Activated naive CD4-positive, alpha-beta T cell treated with anti-CD3 and anti-CD28 coated beads for 36 hours (primary cell): ENCODE measurements around the gene NLRP8. TPM values are rescaled to one million over a fixed set of nuclear protein-coding genes. Genes with fewer than 3 reads are reported as not detected.
"Not testable (repeated sequence)": the region's sequence is repeated elsewhere in the genome, so short reads cannot be mapped to it uniquely, and the experiment has no call there.

Experiments used
- CTCF ChIA-PET: fragments of 350-600 bp; sonication (Branson Sonifier 250); formaldehyde crosslinking; loops from one replicate; lab custom pipeline; 2021; ENCODE audit warnings: antibody characterized with exemption; lab: Charles Lee
- DNase-seq: peaks from one replicate; pipeline ENCODE4 v3.0.0-alpha.2; 2020
- H3K27ac Mint-ChIP-seq: one replicate; pipeline ENCODE4 v1.8.0; 2021; ENCODE audit warnings: mild to moderate bottlenecking, mixed read lengths
- H3K27me3 Mint-ChIP-seq: one replicate; pipeline ENCODE4 v1.8.0; 2021; ENCODE audit warnings: low read depth, mixed read lengths
- H3K36me3 Mint-ChIP-seq: one replicate; pipeline ENCODE4 v1.8.0; 2021; ENCODE audit warnings: low read depth, mixed read lengths
- H3K4me1 Mint-ChIP-seq: one replicate; pipeline ENCODE4 v1.8.0; 2021; ENCODE audit warnings: low read depth, mixed read lengths
- H3K4me3 Mint-ChIP-seq: one replicate; pipeline ENCODE4 v1.8.0; 2021; ENCODE audit warnings: mild to moderate bottlenecking, moderate library complexity, mixed read lengths
- H3K9me3 Mint-ChIP-seq: one replicate; pipeline ENCODE4 v1.8.0; 2021; ENCODE audit warnings: mixed read lengths
- intact Hi-C: fragments of 100-400 bp; cut with micrococcal nuclease; formaldehyde crosslinking; loops from one replicate; pipeline ENCODE4 v1.15.1; 2023
- total RNA-seq, 2 experiments: library from RNA; stranded (reverse); gene quantifications; one replicate each; pipeline ENCODE4 v1.2.3, GENCODE V29; 2021

The NLRP8 gene
- total RNA-seq, 2 experiments from 2014 or later, result not detected

DNA sequence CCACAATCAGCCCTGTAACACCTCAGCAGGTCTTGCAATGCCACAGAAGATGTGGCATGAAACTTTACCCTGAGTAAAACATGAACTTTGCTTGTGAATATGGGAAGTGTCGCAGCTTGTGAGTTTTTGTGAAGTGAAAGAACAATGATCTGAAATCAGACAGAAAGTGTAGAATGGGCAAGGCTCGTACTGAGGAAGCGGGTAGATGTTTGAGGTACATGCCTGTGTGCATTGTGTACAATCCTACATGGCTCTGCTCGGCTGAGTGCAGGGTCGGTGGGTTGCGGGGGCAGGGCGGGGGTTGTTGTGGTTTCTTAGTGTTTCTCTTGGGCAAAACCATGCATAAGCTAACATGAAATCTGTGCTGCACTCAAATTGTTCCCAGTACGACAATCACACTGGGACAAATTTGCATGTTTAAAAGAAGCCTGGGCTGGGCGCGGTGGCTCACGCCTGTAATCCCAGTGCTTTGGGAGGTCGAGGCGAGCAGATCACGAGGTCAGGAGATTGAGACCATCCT, 16.6 kb upstream of the NLRP8 start:
- Mint-ChIP-seq H3K9me3 (peaks cover 15% of the 10 kb centered on the region), H3K27me3 (peaks cover 2% of the 10 kb centered on the region), H3K27ac (no peak overlapping the region), H3K4me3 (no peak overlapping the region), H3K36me3 (no peaks in the 10 kb centered on the region), H3K4me1 (no peaks in the 10 kb centered on the region)
- CTCF ChIA-PET, result no interaction called here
- intact Hi-C loops, result no loop called here
- DNase-seq, result no peak

DNA sequence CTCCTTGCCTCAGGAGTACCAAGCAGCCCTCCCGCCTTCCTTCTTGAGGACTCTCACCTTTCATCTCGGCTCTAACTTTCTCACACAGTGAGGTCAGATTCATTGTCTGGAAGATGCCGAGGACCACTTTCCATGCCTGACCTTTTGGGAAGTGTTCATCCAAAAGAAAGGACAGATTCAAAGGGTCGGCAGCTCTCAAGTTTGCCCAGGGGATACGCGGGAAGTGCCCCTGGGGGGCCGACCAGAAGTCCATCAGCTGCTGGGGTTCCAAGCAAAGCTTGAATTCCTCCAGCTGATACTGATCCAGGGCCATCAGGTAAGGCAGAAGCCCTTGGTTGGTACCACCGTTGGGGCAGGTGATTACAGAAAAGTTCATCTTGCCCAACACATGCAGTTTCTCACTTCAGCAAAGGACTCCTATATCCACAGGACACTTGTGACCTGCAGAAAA, 15.7 kb upstream of the NLRP8 start, which contains the start of gene NLRP13:
Gene NLRP13, minus strand, starts transcription at position 401 of the 451 bp plus-strand sequence. Its CDS starts 25 bp downstream, at position 376.
- Mint-ChIP-seq H3K36me3 (no peaks in the 10 kb centered on the region), H3K4me3 (no peak within 1 kb of the TSS), H3K4me1 (no peaks in the 10 kb centered on the region), H3K27me3 (peaks cover 2% of the 10 kb centered on the region), H3K27ac (no peak within 1 kb of the TSS), H3K9me3 (peaks cover 15% of the 10 kb centered on the region)
- intact Hi-C loops, result no loop called here
- DNase-seq, result no peak
- CTCF ChIA-PET, result no interaction called here

DNA sequence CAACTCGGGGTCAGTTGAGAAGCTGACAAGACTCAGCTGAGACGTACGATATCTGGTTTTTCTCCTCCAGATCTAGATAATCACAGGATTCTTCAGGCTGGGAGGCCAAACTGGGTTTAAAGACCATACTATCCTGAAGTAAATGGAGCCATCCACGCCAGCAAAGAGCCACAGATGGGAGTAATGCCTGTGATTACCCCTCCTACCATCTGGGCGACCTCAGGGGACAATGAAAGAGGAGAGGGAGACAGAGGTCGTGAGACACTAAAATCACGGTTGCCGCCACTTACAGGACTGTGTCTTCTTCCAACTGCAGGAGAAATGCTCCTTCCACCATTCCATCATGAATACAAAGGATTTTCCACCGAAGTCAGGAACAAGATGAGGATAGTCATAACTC, 12.4 kb upstream of the NLRP8 start:
- Mint-ChIP-seq H3K9me3 (peaks cover 27% of the 10 kb centered on the region), H3K27ac (no peak overlapping the region), H3K36me3 (peaks cover 2% of the 10 kb centered on the region), H3K4me3 (no peak overlapping the region), H3K4me1 (no peaks in the 10 kb centered on the region), H3K27me3 (no peaks in the 10 kb centered on the region)
- DNase-seq, result no peak
- CTCF ChIA-PET, result no interaction called here
- intact Hi-C loops, result no loop called here

DNA sequence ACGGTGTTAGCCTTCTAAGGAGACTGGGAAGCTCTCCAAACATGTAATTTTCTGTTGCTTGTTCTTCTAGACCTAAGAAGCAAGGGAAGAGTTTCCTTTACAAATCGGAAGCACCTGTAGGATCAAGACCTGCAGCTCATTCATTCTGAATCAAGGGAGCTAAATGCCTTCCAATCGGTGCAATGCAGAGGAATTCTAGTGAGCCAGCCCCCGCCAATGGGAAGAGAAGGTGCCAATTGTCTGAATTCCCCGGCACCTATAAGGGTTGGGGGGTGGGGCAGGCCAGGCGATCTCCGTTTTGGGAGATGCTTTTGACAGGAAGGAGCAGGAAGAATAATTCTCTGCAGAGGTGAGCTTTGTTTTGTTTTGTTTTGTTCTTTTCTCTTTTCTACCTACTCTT, 8.4 kb upstream of the NLRP8 start:
- DNase-seq, result no peak
- CTCF ChIA-PET, result interaction anchor here (0.6 kb wide), 2 partner anchors 313 to 1223 kb away, joined by 3 to 4 read pairs; no protein-coding TSS in a partner anchor

DNA sequence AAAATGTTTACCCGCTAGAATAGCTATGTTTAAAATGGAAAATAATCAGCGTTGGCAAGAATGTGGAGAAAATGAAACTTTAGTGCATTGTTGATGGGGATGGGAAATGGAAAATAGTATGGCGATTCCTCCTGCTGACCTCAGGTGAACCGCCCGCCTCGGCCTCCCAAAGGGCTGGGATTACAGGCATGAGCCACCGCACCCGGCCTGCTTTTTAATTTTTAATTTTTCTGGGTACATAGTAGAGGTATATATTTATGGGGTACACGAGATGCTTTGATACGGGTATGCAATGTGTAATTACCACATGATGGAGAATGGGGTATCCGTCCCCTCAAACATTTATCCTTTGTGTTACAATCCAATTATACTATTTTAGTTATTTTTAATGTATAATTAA, 7.3 kb upstream of the NLRP8 start:
- Mint-ChIP-seq H3K9me3 (peaks cover 17% of the 10 kb centered on the region), H3K27me3 (no peaks in the 10 kb centered on the region), H3K4me1 (no peaks in the 10 kb centered on the region), H3K4me3 (no peak overlapping the region), H3K36me3 (peaks cover 2% of the 10 kb centered on the region), H3K27ac (no peak overlapping the region)
- intact Hi-C loops, result no loop called here
- DNase-seq, result no peak
- CTCF ChIA-PET, result no interaction called here

More for the DNA sequence above, 8.4 kb upstream of the NLRP8 start:
- Mint-ChIP-seq H3K4me1 (no peaks in the 10 kb centered on the region), H3K9me3 (peaks cover 23% of the 10 kb centered on the region), H3K27me3 (no peaks in the 10 kb centered on the region), H3K4me3 (no peak overlapping the region), H3K27ac (no peak overlapping the region), H3K36me3 (peaks cover 2% of the 10 kb centered on the region)
- intact Hi-C loops, result no loop called here

DNA sequence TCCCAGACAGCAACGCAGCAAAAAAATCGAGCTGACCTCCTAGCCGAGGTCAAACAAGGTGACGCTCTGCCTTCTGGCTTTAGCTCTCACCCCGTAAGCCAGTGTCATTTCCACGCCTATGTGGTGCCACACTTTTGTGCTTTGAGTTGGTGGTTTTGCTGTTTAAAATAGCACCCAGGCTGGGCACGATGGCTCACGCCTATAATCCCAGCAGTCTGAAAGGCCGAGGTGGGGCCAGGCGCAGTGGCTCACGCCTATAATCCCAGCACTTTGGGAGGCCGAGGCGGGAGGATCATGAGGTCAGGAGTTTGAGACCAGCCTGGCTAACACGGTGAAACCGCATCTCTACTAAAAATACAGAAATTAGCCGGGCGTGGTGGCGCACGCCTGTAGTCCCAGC, 2.9 kb downstream of the NLRP8 start:
- not testable (repeated sequence) for H3K27ac Mint-ChIP-seq, H3K4me3 Mint-ChIP-seq

DNA sequence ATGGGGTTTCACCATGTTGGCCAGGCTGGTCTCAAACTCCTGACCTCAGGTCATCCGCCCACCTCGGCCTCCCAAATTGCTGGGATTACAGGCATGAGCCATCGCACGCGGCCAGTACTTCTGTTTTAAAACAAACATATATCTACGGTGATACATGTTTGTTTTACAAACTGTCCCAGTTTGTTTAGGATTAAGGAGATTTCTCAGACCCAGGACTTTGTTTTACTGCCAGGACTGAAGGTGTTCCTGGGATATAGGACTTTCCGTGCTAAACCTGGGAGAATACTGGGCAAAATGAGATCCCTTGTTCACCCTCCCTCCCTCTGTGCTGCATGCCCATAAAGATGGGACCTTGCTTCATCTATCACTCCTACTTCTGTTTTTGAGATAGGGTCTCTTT, 8.8 kb downstream of the NLRP8 start:
- no peaks in the 10 kb centered on the region for H3K36me3 Mint-ChIP-seq
- CTCF ChIA-PET, result no interaction called here
- peaks cover 3% of the 10 kb centered on the region for H3K9me3 Mint-ChIP-seq
- H3K27ac Mint-ChIP-seq, result no peak overlapping the region
- no peak for DNase-seq
- intact Hi-C loops, result no loop called here
- H3K4me1 Mint-ChIP-seq, result no peaks in the 10 kb centered on the region
- no peaks in the 10 kb centered on the region for H3K27me3 Mint-ChIP-seq
- H3K4me3 Mint-ChIP-seq, result no peak overlapping the region

More for the DNA sequence above, 2.9 kb downstream of the NLRP8 start:
- DNase-seq, H3K4me1 Mint-ChIP-seq, H3K36me3 Mint-ChIP-seq, H3K27me3 Mint-ChIP-seq, CTCF ChIA-PET, intact Hi-C loops: not testable (repeated sequence)
- H3K9me3 Mint-ChIP-seq, result peaks cover 14% of the 10 kb centered on the region

DNA sequence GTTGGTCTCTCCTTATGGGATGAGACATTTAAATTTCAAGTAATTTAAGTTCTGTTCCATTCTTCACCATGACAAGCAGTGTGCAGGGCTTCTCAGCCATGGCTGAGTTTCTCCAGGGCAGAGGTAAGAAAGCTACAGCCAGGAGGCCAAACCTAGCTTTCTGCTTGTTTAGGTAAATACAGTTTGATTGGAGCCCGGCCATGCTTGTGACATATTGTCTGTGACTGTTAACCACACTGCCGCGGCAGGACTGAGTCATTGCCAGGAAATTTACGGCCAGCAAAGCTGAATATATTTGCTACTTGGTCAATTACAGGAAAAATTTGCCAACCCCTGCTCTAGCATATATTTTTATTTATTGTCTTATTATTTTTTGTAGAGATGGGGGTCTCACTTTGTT, 10.7 kb downstream of the NLRP8 start:
- no peaks in the 10 kb centered on the region for H3K27me3 Mint-ChIP-seq
- intact Hi-C loops, result no loop called here
- H3K4me3 Mint-ChIP-seq, result no peak overlapping the region
- no peaks in the 10 kb centered on the region for H3K4me1 Mint-ChIP-seq
- peaks cover 3% of the 10 kb centered on the region for H3K9me3 Mint-ChIP-seq
- H3K36me3 Mint-ChIP-seq, result no peaks in the 10 kb centered on the region
- H3K27ac Mint-ChIP-seq, result no peak overlapping the region
- CTCF ChIA-PET, result no interaction called here
- DNase-seq, result no peak

DNA sequence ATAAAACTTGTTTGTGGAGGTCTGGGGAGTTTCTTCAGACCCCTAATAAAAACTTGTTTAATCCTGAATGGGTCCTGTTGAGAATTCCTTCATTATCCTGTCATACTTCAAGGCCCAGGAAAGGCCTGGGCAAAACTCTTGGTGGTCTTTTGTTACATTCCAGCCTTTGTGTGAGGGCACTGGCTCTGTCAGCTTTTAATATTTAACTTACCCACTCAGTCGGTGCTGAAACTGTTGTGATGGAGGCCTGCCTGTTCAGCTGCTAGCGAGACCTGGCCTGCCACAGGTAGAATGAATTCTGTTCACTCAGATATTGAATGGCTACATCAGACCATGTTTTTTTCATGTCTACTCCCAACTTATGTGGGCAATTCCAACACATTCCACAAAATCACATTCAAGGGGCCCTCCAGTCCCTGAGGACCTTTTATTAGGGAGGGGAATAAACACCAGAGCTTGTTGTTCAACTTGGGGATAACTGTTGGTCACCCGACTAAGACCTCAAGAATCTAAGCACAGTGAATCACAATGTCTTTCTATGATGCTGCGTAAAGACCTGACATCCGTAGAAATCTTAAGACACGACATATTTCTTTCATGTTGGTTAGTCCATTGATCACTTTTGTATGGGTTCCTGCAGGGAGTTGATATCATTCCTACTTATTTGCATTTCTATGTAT, 12.5 kb downstream of the NLRP8 start:
- intact Hi-C loops, result no loop called here
- H3K36me3 Mint-ChIP-seq, result no peaks in the 10 kb centered on the region
- no peak overlapping the region for H3K27ac Mint-ChIP-seq
- no peaks in the 10 kb centered on the region for H3K27me3 Mint-ChIP-seq
- H3K4me3 Mint-ChIP-seq, result no peak overlapping the region
- DNase-seq, result no peak
- no peaks in the 10 kb centered on the region for H3K9me3 Mint-ChIP-seq
- CTCF ChIA-PET, result no interaction called here
- no peaks in the 10 kb centered on the region for H3K4me1 Mint-ChIP-seq

DNA sequence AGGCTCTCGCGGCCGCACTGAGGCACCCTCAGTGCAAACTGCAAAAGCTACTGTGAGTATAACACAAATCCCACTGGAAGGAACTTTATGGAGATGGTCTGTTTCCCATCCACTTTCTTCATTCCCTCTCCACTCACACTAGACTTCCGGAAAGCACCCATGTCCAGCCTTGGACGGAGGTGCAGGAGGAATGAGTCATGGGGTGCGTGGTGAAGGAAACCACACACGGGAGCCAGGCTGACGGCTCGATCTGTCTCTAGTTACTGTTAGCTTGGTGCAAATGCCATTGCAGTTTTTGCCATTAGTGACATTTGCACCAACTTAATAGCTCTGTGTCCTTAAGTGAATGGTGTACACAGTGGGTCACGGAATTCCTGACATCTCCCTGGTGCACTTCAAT, 14.6 kb downstream of the NLRP8 start:
- no peak for DNase-seq
- H3K36me3 Mint-ChIP-seq, result no peaks in the 10 kb centered on the region
- CTCF ChIA-PET, result no interaction called here
- H3K27ac Mint-ChIP-seq, result no peak overlapping the region
- peaks cover 2% of the 10 kb centered on the region for H3K9me3 Mint-ChIP-seq
- H3K4me3 Mint-ChIP-seq, result no peak overlapping the region
- H3K27me3 Mint-ChIP-seq, result no peaks in the 10 kb centered on the region
- no peaks in the 10 kb centered on the region for H3K4me1 Mint-ChIP-seq
- intact Hi-C loops, result no loop called here

DNA sequence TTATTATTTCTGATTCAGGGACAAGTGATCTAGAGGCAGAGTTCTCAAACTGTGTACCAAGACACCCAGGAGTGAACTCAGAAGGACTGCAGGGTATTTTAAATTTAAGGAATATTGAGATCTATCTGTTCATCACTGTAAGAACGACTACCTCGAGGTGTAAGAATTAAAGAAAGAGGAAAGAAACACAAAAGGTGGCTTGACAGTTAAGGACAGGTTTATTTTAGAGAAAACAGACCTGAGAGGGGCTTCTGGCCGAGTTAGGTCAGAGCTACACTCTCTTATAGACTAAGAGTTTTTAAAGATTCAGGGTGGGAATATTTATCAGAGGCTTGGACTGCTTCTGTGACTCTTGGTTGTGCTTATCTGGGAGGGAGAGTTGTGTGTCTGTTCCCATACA, 26.4 kb downstream of the NLRP8 start:
- peaks cover 8% of the 10 kb centered on the region for H3K27me3 Mint-ChIP-seq
- no peaks in the 10 kb centered on the region for H3K4me1 Mint-ChIP-seq
- H3K36me3 Mint-ChIP-seq, result no peaks in the 10 kb centered on the region
- intact Hi-C loops, result no loop called here
- CTCF ChIA-PET, result no interaction called here
- H3K9me3 Mint-ChIP-seq, result peaks cover 14% of the 10 kb centered on the region
- H3K27ac Mint-ChIP-seq, result no peak overlapping the region
- no peak overlapping the region for H3K4me3 Mint-ChIP-seq
- DNase-seq, result no peak

DNA sequence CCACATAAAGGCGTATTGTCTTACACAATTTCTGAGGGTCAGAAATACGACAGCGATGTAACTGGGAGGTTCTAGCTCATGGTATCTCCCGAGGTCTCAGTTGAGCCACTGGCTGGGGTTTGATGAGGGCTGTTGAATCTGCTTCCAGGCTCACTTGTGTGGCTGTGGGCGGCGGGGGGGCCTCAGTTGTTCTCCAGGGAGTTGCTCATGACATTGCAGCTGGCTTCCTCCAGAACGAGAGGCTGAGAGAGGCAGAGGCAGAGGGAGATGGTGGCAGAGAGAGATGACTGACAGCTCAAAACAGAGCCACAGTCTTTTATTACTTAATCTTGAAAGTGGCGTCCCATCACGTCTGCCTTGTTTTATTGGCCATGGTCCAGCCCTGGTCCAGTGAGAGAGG, 32.8 kb downstream of the NLRP8 start:
- Mint-ChIP-seq H3K27ac (no peak overlapping the region), H3K4me1 (no peaks in the 10 kb centered on the region), H3K36me3 (no peaks in the 10 kb centered on the region), H3K27me3 (peaks cover 3% of the 10 kb centered on the region), H3K9me3 (peaks cover 11% of the 10 kb centered on the region), H3K4me3 (no peak overlapping the region)
- intact Hi-C loops, result no loop called here
- CTCF ChIA-PET, result no interaction called here
- no peak for DNase-seq

DNA sequence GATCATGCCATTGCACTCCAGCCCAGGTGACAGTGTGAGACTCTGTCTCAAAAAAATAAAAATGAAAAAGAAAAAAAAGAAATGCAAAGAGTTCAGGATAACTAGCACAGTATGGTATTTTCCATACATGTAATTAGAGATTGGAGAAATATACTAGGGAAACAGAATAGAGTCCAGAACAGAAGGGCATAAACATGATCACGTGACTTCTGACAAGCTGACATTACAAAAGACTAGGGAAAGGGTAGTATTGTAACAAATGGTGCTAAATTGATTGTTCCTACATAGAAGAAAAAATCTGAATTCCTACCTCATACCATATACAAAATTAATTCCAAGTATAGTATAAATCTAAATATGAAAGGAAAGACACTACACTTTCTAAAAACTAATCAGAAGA, 37.6 kb downstream of the NLRP8 start:
- Mint-ChIP-seq H3K4me1 (no peaks in the 10 kb centered on the region), H3K4me3 (no peak overlapping the region), H3K27me3 (peaks cover 2% of the 10 kb centered on the region), H3K9me3 (peaks cover 8% of the 10 kb centered on the region), H3K27ac (no peak overlapping the region), H3K36me3 (no peaks in the 10 kb centered on the region)
- no peak for DNase-seq
- intact Hi-C loops, result no loop called here
- CTCF ChIA-PET, result no interaction called here
